ENCODE results near the gene TBK1.

TBK1 gene

DNA sequence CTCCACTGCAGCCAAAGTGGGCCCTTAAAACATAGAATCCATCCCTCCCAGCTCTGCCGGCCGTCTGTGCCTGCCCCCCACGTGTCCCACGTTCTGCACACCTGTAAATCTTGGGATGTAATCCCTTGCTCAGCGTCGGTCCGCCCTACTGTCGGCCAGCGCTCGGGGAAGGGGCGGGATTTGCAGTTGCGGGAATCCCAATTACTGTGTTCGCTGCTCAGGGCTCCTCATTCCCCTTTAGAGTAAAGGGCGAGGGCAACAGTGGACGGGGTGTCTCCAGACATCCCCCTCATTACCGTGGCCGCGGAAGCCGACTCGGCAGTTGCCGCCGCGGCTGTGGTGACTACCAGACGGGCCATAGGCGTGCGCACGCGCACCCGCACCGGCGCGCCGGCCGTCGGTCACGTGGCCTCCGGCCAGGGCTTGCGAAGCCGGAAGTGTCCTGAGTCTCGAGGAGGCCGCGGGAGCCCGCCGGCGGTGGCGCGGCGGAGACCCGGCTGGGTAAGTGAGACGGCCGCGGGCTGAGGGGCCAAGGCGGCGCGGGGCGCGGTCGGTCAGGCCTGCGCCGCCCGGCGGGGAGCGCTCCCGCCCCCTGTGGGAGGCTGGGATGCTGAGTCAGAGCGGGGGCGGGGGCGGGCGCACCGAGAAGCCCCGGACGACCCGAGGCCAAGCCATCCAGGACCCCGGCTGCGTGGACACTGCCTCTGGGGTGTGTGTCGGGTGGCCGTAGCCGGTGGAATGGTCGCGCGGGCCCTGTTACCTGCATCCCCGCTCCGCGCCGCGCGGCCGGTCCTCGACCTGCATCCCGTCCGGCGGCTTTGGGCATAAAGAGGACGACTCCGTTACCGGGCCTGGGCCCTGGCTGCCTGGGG lies at the start of gene TBK1:
Gene TBK1 (plus strand): TSS at position 434 of the 872 bp plus-strand sequence. CDS start 3,751 bp downstream, outside the sequence.
- peak; percentile 36 for DNase-seq

DNA sequence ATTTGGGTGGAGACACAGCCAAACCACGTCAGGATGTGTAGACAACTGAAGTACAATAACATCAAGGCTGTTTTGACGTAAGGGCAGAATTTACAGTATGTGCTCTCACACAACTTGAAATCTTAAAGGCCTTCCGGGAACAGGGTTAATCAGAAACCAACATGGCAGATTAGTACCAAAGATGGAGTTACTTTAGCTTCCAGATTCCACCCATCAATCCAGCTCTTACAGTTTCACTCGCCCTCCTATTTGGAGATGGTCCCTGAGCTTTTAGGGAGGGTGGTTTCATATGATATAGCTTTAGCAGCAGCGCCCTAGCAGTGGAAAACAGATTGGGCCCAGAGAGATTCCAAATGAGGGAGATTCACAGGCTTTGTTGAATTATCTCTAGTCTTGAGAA lies 49.7 kb upstream of the TBK1 start:
- DNase-seq, result no peak

DNA sequence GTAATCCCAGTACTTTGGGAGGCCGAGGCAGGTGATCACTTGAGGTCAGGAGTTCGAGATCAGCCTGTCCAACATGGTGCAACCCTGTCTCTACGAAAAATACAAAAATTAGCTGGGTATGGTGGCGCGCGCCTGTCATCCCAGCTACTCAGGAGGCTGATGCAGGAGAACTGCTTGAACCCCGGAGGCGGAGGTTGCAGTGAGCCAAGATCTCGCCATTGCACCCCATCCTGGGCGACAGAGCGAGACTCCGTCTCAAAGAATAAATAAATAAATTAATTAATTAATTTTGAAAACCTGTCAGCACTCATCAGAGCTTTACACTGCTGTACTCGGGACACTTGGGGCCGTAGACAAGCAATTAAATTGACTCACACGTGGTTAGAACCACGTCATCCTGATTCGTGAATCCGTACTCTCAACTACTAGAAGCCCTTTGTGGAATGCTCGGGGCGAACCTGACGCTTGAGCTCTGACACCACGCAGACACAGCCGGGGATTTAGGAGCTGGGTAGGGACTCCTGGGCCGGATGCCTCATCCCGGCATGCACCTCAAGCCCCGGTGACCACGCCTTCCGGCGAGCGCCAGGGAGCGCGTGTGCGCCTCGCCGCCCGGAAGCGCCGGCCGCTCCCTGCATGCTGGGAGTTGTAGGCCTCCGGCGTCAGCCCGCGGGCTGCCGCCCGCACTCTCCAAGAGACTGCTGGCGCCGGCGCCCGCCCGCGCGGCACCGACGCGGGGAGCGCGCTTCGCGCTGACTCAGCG lies 48.0 kb upstream of the TBK1 start, which contains the start of gene XPOT:
Gene XPOT (plus strand): TSS at position 686 of the 763 bp plus-strand sequence. CDS start 5,644 bp downstream, outside the sequence.
- peak; percentile 82 for DNase-seq

DNA sequence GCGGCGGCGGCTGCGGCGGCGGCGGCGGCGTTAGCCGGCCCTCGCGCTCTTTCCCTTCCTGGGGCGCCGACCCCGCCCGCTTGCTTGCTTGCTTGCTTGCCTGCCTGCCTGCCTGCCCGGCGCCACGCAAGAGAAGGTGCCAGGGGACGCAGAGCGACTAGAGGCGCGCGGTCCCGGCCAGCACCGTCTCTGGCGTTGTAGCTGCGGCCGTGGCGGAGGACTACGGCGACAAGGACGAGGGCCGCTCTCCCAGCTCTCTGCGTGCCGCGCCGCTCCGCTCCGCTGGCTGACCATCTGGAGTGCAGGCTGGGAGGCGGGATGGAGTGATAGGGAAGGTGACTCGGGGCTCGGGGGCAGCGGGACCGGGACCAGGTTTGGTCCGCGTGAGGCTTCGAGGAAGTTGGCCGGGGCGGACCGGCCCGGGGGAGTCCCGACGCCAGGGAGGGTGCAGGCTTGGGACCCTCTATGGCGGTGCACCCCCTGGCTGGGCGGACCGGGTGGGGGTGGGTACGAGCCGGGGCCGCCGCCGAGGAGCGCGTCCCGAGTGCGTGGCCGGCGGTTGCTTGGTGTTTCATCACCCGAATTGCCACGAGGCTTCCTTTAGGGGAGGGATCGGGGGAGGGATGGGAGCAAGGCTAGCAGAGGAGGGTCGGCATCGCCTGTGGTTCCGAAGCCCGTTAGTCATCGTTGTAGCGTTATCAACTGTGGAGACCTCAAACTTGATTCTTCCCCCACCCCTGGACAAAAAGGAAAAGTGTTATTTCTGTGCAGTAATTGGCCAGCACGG lies 47.3 kb upstream of the TBK1 start:
- peak; percentile 70 for DNase-seq

DNA sequence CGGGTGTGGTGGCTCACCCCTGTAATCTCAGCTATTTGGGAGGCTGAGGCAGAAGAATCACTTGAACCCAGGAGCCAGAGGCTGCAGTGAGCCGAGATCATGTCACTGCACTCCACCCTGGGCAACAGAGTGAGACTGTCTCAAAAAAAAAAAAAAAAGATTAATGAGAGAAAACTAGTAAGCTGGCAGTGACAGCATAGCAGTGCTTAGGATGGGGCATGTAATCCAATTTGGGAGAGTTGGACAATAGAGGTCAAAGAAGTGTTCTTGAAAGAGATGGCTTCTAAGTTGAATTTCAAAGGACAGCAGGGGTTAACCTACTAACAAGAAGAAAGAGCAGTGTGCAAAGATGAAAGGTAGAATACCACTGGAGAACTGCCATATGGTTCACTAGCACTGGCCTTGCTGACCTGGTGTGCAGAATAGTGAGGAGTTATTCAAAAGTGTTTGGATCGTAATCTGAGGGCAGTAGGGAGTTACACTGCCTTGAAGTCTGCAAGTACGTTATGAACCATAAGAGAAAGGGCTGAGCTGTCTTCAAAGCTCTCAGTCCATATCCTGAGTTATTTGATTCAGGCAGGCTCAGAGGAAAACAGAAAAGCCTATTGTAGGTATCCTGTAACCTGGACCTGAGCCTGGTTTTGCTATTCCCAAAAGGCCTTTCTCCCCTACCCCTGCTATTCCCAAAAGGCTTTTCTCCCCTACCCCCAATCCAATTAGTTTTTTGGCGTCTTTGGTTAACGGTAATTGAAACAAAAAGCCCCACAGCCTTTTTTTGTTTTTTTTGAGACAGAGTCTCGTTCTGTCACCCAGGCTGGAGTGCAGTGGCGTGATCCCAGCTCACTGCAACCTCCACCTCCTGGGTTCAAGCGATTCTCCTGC lies 44.3 kb upstream of the TBK1 start:
- no peak for DNase-seq

DNA sequence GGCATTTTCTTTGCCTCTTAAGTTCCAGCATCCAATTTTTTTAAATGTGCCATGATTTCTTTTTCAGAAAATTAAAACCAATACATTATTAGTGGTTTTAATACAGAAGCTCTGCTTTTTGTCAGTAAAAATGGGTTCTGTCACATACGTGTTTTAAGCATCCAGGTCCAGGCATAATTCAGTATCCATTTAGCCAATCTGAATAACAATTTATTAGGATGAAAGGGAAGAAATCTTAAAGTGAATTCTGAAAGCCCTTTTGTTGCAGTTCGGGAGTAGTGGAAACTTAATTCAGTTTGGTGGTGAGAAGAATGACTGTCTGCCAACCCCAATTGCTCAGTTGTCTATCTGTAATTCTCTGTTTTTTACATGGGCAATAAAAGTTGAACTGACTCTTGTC lies 40.5 kb upstream of the TBK1 start:
- DNase-seq, result no peak

DNA sequence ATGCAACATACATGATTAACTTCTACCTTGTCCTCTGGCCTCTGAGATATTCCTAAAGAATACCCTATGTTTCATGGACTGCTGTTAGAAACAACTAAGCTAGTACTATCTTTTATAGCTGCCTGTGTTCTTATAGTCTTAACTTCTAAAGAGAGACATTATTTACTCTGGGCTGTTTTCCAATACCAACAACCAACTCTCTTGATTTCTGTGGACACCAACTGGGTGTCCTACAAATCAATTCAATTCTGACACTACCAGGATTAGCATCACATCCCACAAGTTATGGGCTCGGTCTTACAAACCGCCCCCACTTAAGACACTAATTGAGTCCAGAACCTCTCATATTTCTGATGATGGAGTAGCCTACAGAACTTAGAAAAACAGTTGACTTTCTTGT lies 39.5 kb upstream of the TBK1 start:
- no peak for DNase-seq

DNA sequence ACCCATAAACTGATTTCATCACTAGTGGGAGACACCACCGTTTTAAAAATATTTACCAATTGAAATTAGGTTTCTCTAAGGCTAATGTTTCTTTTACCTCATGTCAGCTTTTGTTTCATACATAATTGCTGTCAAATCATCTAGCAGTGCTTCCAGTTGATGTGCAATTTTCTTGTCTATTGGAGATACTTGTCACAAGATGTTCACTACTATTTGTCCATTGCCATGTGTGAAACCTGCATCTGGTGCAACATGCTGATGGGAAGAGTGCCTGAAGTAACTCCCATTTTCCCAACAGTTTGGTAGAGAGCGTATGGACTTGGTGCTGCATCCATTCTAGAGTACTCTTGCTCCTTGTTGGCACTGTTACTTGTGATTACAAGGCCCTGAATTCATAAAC lies 38.0 kb upstream of the TBK1 start:
- DNase-seq, result no peak

DNA sequence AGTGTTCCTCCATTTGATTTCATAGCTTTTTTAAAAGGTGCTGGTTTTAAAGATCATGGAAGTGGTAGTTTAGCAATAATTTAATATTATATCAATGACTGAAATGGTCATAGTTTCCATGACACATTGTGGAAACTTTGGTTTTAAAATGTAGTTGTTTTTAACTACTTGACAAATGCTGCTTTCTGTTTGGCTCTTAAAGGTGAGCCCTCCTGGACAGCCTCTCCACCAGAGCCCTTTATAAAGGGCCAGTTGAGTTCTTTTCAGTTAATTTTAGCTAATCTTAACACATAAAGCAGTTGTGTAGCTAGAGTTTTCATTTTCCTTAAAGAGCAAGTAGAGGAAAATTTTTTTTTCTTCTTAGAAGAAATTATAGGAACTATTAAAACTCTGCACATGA lies 33.7 kb upstream of the TBK1 start:
- DNase-seq, result no peak

DNA sequence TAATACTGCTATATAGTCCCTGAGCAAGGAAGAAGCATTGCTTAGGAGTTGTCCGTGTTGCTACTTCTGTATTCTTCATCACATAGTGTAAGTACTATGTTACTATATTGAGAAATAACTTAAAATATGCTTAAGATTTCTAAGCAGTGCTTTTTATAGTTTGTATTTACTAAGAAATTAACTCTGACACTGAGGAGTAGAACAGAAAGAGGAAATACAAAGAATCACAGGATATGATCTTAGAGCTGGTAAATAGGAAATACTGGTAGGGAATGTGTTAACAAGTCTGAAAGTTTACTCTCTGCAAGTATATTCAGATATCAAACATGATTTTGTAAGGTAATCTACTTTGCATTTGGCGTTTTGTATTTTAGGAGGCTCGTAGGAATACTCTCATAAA lies 32.2 kb upstream of the TBK1 start:
- no peak for DNase-seq

DNA sequence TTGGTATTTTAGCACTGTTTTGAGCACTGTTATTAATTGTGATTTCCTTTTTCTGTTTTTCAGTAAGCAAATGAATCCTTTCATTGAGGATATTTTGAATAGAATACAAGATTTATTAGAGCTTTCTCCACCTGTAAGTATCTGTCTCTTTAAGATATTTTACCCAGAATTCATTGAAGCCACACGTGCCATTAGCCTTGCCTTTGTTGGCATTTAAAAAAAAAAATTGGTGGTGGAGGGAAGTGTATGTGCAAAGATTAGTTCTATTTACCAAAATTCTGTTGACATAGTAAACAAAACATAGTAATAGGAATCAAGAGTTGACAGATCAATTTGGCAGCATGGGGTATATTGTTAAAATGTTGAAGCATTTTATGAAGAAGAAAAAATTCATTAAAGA lies 23.9 kb upstream of the TBK1 start:
- DNase-seq, result no peak

DNA sequence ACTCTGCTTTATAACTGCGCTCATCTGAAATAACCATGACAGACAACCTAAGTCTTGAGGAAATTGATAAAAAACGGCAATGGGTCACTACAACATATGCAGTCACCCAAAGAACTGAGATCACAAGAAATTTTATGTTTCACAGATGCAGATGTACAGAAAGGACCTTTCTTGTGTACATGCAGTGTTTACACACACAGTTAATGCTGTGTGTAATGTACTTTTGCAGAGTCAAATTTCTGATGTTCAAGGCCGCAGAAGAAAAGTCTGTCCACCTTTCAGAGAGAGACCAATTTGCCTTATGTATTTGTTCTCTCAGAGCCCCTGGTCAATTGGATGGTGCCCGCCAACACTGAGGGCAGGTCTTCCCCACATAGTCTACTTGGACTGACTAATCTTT lies 23.0 kb upstream of the TBK1 start:
- DNase-seq, result no peak

DNA sequence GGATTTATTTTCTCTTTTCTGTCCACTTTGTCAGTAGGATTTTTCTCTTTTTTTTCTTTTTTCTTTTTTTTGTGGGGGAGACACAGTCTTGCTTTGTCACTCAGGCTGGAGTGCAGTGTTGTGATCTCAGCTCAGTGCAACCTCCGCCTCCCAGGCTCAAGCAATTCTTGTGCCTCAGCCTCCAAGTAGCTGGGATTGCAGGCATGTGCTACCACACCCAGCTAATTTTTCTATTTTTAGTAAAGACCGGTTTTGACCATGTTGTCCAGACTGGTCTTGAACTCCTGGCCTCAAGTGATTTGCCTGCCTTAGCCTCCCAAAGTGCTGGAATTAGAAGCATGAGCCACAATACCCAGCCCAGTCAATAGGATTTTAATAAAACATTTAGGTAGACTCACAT lies 21.0 kb upstream of the TBK1 start:
- DNase-seq, result no peak

DNA sequence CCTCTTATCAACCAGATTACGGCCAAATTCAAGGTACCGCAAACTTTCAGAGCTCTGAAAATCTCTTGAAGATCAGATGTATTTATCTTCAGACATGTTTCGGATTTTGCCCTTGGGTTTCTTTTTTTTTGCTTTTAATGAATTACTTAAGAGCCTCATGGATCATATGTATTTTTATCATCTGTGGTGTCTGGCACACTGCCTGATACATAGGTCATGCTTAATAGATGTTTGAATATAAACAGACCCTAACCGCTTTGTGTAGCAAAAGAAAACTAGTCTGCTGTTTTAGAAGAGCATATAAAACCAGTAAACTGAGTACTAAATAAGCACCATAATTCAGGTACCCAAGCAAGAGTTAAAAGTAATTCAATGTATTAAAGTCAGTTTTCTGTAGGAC lies 20.1 kb upstream of the TBK1 start:
- DNase-seq, result no peak

DNA sequence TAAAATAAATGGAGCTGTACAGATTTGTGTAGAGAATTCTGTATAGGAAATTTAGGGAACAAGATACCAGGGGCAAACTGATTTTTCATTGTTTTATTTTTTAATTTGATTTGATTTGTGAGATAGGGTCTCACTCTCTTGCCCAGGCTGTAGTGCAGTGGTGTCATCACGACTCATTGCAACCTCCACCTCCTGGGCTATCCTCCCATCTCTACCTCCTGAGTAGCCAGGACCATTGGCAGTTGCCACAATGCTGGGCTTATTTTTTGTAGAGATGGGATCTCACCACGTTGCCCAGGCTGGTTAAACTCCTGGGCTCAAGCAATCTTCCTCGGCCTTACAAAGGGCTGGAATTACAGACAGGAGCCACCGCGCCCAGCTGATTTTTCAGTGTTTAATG lies 18.0 kb upstream of the TBK1 start:
- DNase-seq, result no peak

DNA sequence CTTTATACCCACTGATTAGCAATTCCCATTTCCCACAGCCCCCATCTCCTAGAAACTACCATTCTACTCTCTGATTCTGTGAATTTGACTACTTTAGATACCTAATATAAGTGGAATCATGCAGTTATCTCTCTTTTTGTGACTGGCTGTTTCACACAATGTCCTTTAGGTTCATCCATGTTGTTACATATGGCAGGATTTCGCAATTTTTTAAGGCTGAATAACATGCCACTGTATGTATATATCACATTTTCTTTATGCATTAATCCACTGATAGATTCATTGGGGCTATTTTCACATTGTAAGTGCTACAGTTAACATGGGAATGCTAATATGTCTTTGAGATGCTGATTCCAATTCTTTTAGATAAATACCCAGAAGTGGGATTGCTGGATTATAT lies 11.8 kb upstream of the TBK1 start:
- no peak for DNase-seq

DNA sequence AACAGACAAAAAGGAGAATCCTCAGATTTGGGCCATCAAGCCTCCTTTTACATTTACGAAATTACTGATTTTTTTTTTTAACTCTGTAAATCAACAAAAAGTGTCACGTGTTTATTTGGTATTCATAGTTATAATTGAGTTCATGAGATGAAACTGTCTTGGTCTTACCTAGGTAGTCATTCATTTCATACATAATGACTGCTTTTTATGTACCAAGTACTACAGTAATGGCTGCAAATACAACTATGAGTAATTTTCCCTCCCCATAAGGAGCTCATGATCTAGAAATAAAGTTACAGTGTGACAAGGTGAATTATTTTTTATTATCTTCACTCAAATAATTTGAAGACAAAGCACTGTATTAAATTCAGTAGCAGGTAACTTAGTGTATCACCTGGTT lies 6.4 kb upstream of the TBK1 start:
- no peak for DNase-seq

DNA sequence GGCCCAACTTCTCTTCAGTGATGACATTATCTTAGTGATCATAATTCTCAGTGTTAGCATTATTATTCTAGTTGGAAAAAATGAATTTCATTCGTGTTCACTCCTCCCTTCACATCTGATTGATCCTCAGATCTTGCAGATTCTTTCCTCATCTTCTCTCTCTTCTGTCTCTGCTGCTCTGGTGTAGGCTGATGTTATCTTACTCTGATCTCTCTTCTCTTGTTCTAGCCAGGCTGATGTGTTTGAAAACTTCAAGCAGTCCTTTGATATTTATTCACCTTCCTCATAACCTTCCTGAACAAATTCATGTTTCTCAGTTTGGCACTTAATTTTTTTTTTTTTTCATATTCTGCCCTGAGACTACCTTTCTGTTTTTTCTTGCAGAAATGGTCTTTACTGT lies 5.6 kb upstream of the TBK1 start:
- no peak for DNase-seq

DNA sequence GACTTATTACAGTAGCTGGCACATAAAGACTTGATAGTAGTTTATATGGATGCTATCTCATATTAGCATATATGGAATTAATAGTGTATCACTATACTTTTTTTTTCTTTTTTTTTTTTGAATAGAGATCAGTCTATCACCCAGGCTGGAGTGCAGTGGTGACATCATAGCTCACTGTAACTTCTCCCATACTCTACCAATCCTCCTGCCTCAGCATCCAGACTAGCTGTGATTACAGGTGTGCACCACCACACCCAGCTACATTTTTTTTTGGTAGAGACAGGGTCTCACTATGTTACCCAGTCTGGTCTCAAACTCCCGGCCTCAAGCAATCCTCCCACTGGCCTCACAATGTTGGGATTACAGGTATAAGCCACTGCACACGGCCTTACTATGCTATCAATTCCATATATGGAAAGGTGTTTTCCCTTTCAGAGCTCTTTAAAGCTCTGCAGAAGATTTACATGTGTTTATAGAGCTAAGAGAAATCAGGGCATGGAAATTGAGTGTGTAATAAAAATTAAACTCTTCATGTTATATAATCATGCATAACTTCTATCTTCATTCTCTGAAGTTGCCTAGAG lies 1.8 kb upstream of the TBK1 start:
- DNase-seq, result no peak

DNA sequence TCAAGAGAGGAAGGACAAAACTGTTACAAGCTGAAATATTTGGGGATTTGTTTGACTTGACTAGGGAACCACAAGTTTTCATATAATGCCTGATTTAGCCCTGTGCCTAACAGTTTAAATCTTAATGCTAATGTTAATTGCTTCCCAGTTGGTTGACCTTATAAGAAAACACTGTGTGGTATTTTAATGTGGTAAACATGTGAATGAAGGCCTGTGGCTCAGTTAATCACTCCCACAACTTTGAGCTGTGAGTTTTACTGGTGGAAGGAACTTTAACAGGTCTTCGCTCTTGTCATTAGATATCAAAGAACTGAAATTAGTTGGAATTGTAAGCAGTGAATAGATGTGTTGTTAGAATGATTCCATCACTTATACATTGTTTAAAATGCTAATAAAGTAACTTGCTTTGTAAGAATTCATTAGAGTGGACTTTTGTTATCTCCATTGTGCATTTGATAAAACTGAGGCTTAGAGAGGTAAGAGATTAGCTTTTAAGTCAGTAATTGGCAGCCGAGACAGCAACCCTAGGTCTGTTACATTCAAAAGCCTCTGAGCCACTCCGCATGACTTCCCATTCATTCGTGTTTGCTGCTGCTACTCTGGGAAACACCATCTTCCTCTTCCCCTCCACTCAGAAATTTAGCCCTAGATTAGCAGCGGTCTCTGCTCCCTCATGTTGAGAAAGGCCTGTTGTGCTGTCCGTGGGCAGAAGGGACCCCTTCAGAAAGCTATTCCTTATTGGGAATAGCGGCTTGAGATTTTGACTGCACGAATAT lies 1.0 kb upstream of the TBK1 start:
- DNase-seq, result no peak

All from activated T-cell treated with anti-CD3 and anti-CD28 coated beads for 4 hours (primary cell).